Raji (cell line): ENCODE results near the gene ANKRD9.

Experiments
- POLR2A ChIP-seq: IDR thresholded peaks from 2 replicates; pipeline ENCODE4 v1.6.1; 2011; ENCODE audit warnings: low read depth, low read length, control low read depth; ENCODE audit not compliant: insufficient read depth

Gene ANKRD9, protein sequence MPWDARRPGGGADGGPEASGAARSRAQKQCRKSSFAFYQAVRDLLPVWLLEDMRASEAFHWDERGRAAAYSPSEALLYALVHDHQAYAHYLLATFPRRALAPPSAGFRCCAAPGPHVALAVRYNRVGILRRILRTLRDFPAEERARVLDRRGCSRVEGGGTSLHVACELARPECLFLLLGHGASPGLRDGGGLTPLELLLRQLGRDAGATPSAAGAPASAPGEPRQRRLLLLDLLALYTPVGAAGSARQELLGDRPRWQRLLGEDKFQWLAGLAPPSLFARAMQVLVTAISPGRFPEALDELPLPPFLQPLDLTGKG

GRCh38 chr14:102509746-102510615 lies at the start of gene ANKRD9:
ANKRD9 (minus strand) TSS chr14:102509776; CDS start chr14:102507889, 1,887 bp downstream.
- no peak for TF ChIP-seq POLR2A

DNA sequence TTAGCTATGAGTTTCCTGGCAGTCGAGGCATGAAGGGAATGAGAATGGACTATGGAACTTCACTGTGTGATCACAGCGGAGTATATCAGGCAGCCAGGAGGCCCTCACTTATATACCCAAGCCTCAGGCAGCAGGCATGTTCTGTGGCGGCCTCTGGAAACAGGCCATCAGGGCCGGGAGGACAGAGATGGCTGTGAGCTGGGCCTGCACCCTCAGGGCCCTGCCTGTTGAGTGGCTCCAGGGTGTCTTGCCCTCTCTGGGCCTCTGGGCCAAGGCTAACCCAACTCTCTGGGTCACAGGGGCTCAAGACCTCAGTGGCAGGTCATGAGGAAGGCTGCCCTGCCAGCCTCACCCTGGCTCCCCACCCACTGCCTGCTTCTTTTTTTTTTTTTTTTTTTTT lies 49.0 kb upstream of the ANKRD9 start:
- no peak for TF ChIP-seq POLR2A

GRCh38 chr14:102557434-102558226 lies 48.1 kb upstream of the ANKRD9 start:
- TF ChIP-seq POLR2A, result no peak

- no peak for TF ChIP-seq POLR2A
Measured at GRCh38 chr14:102556098-102556677, 46.6 kb upstream of the ANKRD9 start.

GRCh38 chr14:102554821-102555819 lies 45.5 kb upstream of the ANKRD9 start:
- no peak for TF ChIP-seq POLR2A

GRCh38 chr14:102551995-102552705 lies 42.6 kb upstream of the ANKRD9 start:
- TF ChIP-seq POLR2A, result no peak

DNA sequence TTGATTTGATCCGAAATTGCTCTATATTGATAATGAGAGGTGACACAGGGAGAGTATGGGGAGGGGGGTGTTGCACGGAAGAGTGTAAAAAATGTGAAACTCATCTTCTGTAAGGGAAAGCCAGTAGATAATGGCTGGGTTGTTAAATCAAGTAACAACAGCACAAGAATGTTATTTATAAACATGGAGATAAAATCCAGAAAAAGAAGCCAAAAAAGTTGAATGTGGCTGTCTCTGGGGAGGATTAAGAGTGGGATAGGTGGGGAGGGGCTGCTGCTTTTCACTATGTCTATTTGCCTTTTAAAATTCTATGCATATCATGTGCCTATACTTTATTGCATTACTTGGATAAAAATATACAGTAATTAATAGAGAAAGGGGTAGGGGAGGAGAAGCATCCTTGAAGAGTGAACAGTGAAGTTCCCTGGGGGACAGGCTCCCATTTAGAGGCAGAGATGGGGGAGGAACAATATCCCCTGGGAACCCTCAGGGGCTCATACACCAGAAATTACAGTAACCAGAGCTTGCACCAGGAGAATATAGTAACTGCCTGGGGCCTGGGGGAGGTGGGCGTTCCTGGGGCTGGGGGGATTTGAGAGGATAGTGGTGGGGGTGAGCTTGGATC lies 39.2 kb upstream of the ANKRD9 start:
- TF ChIP-seq POLR2A, result no peak

- TF ChIP-seq POLR2A, result no peak
Measured at GRCh38 chr14:102545461-102546265, 36.1 kb upstream of the ANKRD9 start.

GRCh38 chr14:102544747-102545460 lies 35.3 kb upstream of the ANKRD9 start:
- no peak for TF ChIP-seq POLR2A

DNA sequence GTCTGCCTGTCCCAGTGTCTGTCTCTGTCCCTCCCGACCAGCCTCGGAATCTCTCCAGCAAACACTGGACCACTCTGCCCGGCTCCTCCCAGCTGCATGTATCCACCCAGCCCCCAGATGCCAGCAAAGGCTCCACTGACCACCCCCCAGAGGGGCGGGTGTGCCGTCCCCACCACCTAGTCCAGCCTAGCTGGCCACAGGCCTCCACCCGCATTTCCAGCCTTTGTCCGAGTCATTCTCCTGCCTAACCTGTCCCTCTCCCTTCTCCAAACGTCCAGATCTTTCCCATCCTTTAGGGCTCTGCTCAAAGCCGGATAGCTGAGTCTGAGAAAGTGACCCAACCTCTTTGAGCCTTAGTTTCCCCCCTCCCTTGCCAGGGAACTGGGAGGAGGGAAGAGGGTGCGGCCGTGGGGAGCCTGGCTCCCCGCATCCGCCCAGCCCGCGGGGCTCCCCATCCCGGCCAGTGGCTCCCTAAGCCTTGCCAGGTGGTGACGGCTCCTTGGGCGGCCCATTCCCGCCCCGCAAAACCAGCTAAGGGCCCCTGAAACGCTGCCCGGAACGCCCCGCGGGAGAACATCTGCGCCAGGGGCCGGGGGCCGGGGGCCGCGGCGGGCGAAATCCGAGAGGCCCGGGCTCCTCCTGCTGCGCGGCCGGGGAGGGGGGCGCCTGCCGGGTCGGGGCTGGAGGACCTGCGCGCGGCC lies 34.6 kb upstream of the ANKRD9 start:
- no peak for TF ChIP-seq POLR2A

GRCh38 chr14:102541771-102542170 lies 32.2 kb upstream of the ANKRD9 start:
- no peak for TF ChIP-seq POLR2A
